GM19099 (cell line): Measurements from ENCODE around the gene NAA38.

Experiments used
- POLR2A ChIP-seq: IDR thresholded peaks from 3 replicates; pipeline ENCODE4 v1.6.1; 2011; ENCODE audit warnings: low read depth; ENCODE audit not compliant: insufficient read length; ENCODE audit errors: extremely low read depth

Gene NAA38

GRCh38 chr17:7842380-7843256 is 14.7 kb downstream of the NAA38 start:
- TF ChIP-seq POLR2A = peak; percentile 78

GRCh38 chr17:7841915-7842379 is 15.4 kb downstream of the NAA38 start:
- no peak for TF ChIP-seq POLR2A

- TF ChIP-seq POLR2A = peak; percentile 25
Observed at GRCh38 chr17:7841396-7841914, 15.9 kb downstream of the NAA38 start.

GRCh38 chr17:7840875-7841274 is 16.5 kb downstream of the NAA38 start:
- TF ChIP-seq POLR2A = no peak

- TF ChIP-seq POLR2A = no peak
Observed at GRCh38 chr17:7840441-7840840, 16.9 kb downstream of the NAA38 start.

GRCh38 chr17:7839876-7840261 is 17.5 kb downstream of the NAA38 start:
- no peak for TF ChIP-seq POLR2A

- no peak for TF ChIP-seq POLR2A
Observed at GRCh38 chr17:7839190-7839875, 18.0 kb downstream of the NAA38 start.

- no peak for TF ChIP-seq POLR2A
Observed at GRCh38 chr17:7838090-7839075, 19.0 kb downstream of the NAA38 start.

GRCh38 chr17:7837408-7838088 is 19.8 kb downstream of the NAA38 start:
- TF ChIP-seq POLR2A = peak; percentile 27

- TF ChIP-seq POLR2A = no peak
Observed at GRCh38 chr17:7836596-7837407, 20.6 kb downstream of the NAA38 start.

- TF ChIP-seq POLR2A = peak; percentile 43
Observed at GRCh38 chr17:7835814-7836595, 21.4 kb downstream of the NAA38 start.
